ENCODE results near the gene SRP68. TPM values are rescaled to one million over a fixed set of nuclear protein-coding genes. Genes with fewer than 3 reads are reported as not detected.

The SRP68 gene
- polyA plus RNA-seq, 1 of the 3 experiments (the other 2 are of a cell fraction) = 76.8 TPM

DNA sequence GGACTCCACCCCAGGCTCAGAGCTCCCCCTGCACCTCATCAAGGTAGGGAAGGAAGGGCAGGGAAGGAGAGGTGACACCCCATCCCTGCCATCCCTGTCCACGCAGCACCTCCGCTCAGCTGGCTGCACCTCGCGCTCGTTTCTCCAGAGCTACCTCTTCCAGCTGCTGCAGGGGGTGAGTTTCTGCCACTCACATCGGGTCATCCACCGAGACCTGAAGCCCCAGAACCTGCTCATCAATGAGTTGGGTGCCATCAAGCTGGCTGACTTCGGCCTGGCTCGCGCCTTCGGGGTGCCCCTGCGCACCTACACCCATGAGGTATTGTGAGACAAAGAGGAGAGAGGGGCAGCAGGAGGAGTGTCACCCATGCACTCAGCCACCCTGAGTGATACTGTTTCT lies 70.2 kb downstream of the SRP68 start:
- H2AFZ ChIP-seq (ENCODE audit: low read depth) = no peak overlapping the region
- no peaks in the 10 kb centered on the region for H3K36me3 ChIP-seq (replicated peaks in 1 of 2; ENCODE audit: control insufficient read depth in 1 of 2, insufficient read depth in 2 of 2, low read length in 1 of 2)
- no peak for TF ChIP-seq JUND (IDR thresholded peaks at IDR 0.05)
- TF ChIP-seq RFX5 (IDR thresholded peaks at IDR 0.05; ENCODE audit: low read length) = no peak
- no peak for TF ChIP-seq GABPA (IDR thresholded peaks at IDR 0.05; ENCODE audit: low read depth)
- no peak overlapping the region for H3K9ac ChIP-seq
- H3K27me3 ChIP-seq (ENCODE audit: insufficient read depth) = no peaks in the 10 kb centered on the region
- 92% methylated on average over 12 of the region's 12 CpGs for WGBS (ENCODE audit: low lambda C conversion rate)
- no peaks in the 10 kb centered on the region for H3K9me2 ChIP-seq
- no peak overlapping the region for H3K4me2 ChIP-seq
- peaks cover 0 to 12% of the 10 kb centered on the region in 2 experiments; a peak in 2 of 4 replicates for H3K4me1 ChIP-seq (ENCODE audit: control insufficient read depth in 1 of 2, insufficient read depth in 2 of 2, low read depth in 1 of 2, low read length in 1 of 2)
- H4K20me1 ChIP-seq (ENCODE audit: insufficient read depth) = no peaks in the 10 kb centered on the region
- POLR2A ChIA-PET = interaction anchor here (1.9 kb wide), 1 partner anchor 97 kb away, joined by 7 read pairs; the partner anchor contains the start of gene MRPL38
- no peaks in the 10 kb centered on the region for H3K79me2 ChIP-seq (ENCODE audit: insufficient read depth)
- CTCF ChIA-PET = interaction anchor here (1.0 to 10.2 kb wide), 9 partner anchors 12 to 383 kb away, joined by 3 to 231 read pairs (median 11); partner anchors contain the start of genes EXOC7 and MRPL38
- peaks cover 22% of the 10 kb centered on the region for H3F3A ChIP-seq (replicated peaks; ENCODE audit: insufficient read depth)
- no peaks in the 10 kb centered on the region for H3K9me3 ChIP-seq
- H3K4me3 ChIP-seq (ENCODE audit: low read depth in 2 of 2, low read length in 1 of 2) = no peak overlapping the region
- DNase-seq = peak; percentile 25
- no peak overlapping the region for H3K27ac ChIP-seq (ENCODE audit: low read depth in 2 of 2, low read length in 1 of 2)

DNA sequence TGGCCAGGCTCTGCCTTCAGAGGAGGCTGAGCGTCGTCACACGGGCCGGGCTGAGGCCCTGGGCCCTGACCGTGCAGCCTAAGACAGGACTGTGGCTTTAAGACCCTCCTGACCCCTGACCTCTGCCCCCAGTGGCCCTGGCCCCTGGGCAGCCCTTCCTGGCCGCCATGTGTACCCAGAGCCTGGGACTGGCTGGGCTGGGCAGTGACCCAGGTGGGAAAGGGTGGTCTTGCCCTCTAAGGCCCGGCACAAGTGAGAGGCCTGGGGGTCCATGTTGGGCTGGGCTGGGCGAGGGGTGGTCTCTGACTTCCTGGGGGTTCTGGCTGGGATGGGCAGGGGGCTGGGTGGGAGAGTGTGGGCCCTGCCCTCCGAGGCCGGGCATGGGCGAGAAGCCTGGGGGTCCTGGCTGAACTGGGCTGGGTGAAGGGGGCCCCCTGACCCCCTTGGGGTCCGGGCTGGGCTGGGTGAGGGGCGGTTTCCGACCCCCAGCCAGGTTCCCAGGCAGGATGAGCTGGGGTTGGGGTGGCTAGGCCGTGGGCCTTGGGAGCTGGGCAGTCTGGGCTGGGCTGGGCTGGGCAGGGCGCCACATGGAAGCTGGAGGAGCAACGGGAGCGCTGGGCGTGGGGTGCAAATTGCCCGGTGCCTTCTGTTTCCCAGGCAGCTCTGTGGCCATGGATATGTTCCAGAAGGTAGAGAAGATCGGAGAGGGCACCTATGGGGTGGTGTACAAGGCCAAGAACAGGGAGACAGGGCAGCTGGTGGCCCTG lies 71.4 kb downstream of the SRP68 start, which contains the start of gene CDK3:
Gene CDK3, plus strand, starts transcription at position 101 of the 767 bp plus-strand sequence. Its CDS starts 571 bp downstream, at position 672.
- Histone ChIP-seq H3K4me3 (ENCODE audit: low read depth in 2 of 2, low read length in 1 of 2) (no peak within 1 kb of the TSS; a peak in 1 of 4 replicates), H3K9ac (no peak within 1 kb of the TSS), H3F3A (replicated peaks; ENCODE audit: insufficient read depth) (peaks cover 22% of the 10 kb centered on the region), H3K9me2 (no peaks in the 10 kb centered on the region), H3K36me3 (replicated peaks in 1 of 2; ENCODE audit: control insufficient read depth in 1 of 2, insufficient read depth in 2 of 2, low read length in 1 of 2) (no peaks in the 10 kb centered on the region), H3K4me2 (no peak within 1 kb of the TSS), H3K27me3 (ENCODE audit: insufficient read depth) (no peaks in the 10 kb centered on the region), H4K20me1 (ENCODE audit: insufficient read depth) (no peaks in the 10 kb centered on the region), H3K4me1 (ENCODE audit: control insufficient read depth in 1 of 2, insufficient read depth in 2 of 2, low read depth in 1 of 2, low read length in 1 of 2) (peaks cover 0 to 17% of the 10 kb centered on the region in 2 experiments; a peak in 2 of 4 replicates), H3K9me3 (no peaks in the 10 kb centered on the region), H3K27ac (ENCODE audit: low read depth in 2 of 2, low read length in 1 of 2) (no peak within 1 kb of the TSS; a peak in 1 of 4 replicates), H3K79me2 (ENCODE audit: insufficient read depth) (no peaks in the 10 kb centered on the region), H2AFZ (ENCODE audit: low read depth) (no peak within 1 kb of the TSS)
- no peak for DNase-seq
- ChIA-PET CTCF (interaction anchor here (0.6 to 10.2 kb wide), 47 partner anchors 11 to 384 kb away, joined by 3 to 231 read pairs (median 4); partner anchors contain the start of genes ACOX1, EXOC7, FBF1 and MRPL38), POLR2A (no interaction called here)
- 78% methylated on average over 12 of the region's 21 CpGs for WGBS (ENCODE audit: low lambda C conversion rate)
- TF ChIP-seq MXI1 (IDR thresholded peaks at IDR 0.05; ENCODE audit: low read depth, low read length) (no peak), FOXM1 (IDR thresholded peaks at IDR 0.05; ENCODE audit: low read depth) (no peak), FOSL2 (IDR thresholded peaks at IDR 0.05; ENCODE audit: borderline replicate concordance, low read depth) (no peak), TAF1 (IDR thresholded peaks at IDR 0.05; ENCODE audit: borderline replicate concordance, low read depth, low read length) (no peak), TCF12 (IDR thresholded peaks at IDR 0.05) (no peak)
- TF ChIP-seq, protein P1, sequence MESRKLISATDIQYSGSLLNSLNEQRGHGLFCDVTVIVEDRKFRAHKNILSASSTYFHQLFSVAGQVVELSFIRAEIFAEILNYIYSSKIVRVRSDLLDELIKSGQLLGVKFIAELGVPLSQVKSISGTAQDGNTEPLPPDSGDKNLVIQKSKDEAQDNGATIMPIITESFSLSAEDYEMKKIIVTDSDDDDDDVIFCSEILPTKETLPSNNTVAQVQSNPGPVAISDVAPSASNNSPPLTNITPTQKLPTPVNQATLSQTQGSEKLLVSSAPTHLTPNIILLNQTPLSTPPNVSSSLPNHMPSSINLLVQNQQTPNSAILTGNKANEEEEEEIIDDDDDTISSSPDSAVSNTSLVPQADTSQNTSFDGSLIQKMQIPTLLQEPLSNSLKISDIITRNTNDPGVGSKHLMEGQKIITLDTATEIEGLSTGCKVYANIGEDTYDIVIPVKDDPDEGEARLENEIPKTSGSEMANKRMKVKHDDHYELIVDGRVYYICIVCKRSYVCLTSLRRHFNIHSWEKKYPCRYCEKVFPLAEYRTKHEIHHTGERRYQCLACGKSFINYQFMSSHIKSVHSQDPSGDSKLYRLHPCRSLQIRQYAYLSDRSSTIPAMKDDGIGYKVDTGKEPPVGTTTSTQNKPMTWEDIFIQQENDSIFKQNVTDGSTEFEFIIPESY (IDR thresholded peaks at IDR 0.05; ENCODE audit: borderline replicate concordance, low read depth) = no peak
- TF ChIP-seq, protein P2, sequence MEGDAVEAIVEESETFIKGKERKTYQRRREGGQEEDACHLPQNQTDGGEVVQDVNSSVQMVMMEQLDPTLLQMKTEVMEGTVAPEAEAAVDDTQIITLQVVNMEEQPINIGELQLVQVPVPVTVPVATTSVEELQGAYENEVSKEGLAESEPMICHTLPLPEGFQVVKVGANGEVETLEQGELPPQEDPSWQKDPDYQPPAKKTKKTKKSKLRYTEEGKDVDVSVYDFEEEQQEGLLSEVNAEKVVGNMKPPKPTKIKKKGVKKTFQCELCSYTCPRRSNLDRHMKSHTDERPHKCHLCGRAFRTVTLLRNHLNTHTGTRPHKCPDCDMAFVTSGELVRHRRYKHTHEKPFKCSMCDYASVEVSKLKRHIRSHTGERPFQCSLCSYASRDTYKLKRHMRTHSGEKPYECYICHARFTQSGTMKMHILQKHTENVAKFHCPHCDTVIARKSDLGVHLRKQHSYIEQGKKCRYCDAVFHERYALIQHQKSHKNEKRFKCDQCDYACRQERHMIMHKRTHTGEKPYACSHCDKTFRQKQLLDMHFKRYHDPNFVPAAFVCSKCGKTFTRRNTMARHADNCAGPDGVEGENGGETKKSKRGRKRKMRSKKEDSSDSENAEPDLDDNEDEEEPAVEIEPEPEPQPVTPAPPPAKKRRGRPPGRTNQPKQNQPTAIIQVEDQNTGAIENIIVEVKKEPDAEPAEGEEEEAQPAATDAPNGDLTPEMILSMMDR (IDR thresholded peaks at IDR 0.05) = 0 out of 2 replicates have a peak, but pooled peaks have one; percentile 41
